ENCODE measurements around the gene HNRNPLL. TPM values are rescaled to one million over a fixed set of nuclear protein-coding genes. Genes with fewer than 3 reads are reported as not detected.
"Not testable (repeated sequence)": the region's sequence is repeated elsewhere in the genome, so short reads cannot be mapped to it uniquely, and the experiment has no call there.

Gene HNRNPLL
- total RNA-seq, 1 donor from 2014 or later: 35.6 TPM

GRCh38 chr2:38619458-38620164 is 16.9 kb upstream of the HNRNPLL start:
- no peak for DNase-seq (ENCODE audit: low read depth in 2 of 2)

- DNase-seq (ENCODE audit: low read depth in 2 of 2): no peak
These were observed 14.6 kb upstream of the HNRNPLL start for GRCh38 chr2:38617301-38617700.

- no peak for DNase-seq (ENCODE audit: low read depth in 2 of 2)
These were observed 12.5 kb upstream of the HNRNPLL start for GRCh38 chr2:38615237-38615636.

GRCh38 chr2:38613849-38614213 is 11.1 kb upstream of the HNRNPLL start:
- no peak for DNase-seq (ENCODE audit: low read depth in 2 of 2)

GRCh38 chr2:38613126-38613848 is 10.6 kb upstream of the HNRNPLL start:
- no peak for DNase-seq (ENCODE audit: low read depth in 2 of 2)

GRCh38 chr2:38610851-38611801 is 8.4 kb upstream of the HNRNPLL start:
- peak in 1 of 2 donors; percentile 34 for DNase-seq (ENCODE audit: low read depth in 2 of 2)

- DNase-seq (ENCODE audit: low read depth in 2 of 2): not testable (repeated sequence)
These were observed 6.5 kb upstream of the HNRNPLL start for GRCh38 chr2:38609246-38609645.

- no peak for DNase-seq (ENCODE audit: low read depth in 2 of 2)
These were observed 6.0 kb upstream of the HNRNPLL start for GRCh38 chr2:38608755-38609154.

- DNase-seq (ENCODE audit: low read depth in 2 of 2): no peak
These were observed 2.6 kb upstream of the HNRNPLL start for GRCh38 chr2:38605298-38605830.

- DNase-seq (ENCODE audit: low read depth in 2 of 2): peak; percentile 66 to 84
These were observed 918 bp upstream of the HNRNPLL start for GRCh38 chr2:38603402-38604290.

GRCh38 chr2:38602136-38602731 is 494 bp downstream of the HNRNPLL start:
- peak in 1 of 2 donors; percentile 33 for DNase-seq (ENCODE audit: low read depth in 2 of 2)

- DNase-seq (ENCODE audit: low read depth in 2 of 2): peak in 1 of 2 donors; percentile 35
These were observed 1.1 kb downstream of the HNRNPLL start for GRCh38 chr2:38601463-38602135.

GRCh38 chr2:38600921-38601455 is 1.7 kb downstream of the HNRNPLL start:
- DNase-seq (ENCODE audit: low read depth in 2 of 2): no peak

- DNase-seq (ENCODE audit: low read depth in 2 of 2): peak in 1 of 2 donors; percentile 16
These were observed 2.4 kb downstream of the HNRNPLL start for GRCh38 chr2:38600242-38600891.

- DNase-seq (ENCODE audit: low read depth in 2 of 2): no peak
These were observed 3.0 kb downstream of the HNRNPLL start for GRCh38 chr2:38599706-38600105.

GRCh38 chr2:38598991-38599295 is 3.8 kb downstream of the HNRNPLL start:
- DNase-seq (ENCODE audit: low read depth in 2 of 2): peak; percentile 21 to 37

GRCh38 chr2:38598200-38598990 is 4.3 kb downstream of the HNRNPLL start:
- no peak for DNase-seq (ENCODE audit: low read depth in 2 of 2)

- DNase-seq (ENCODE audit: low read depth in 2 of 2): no peak
These were observed 5.6 kb downstream of the HNRNPLL start for GRCh38 chr2:38597115-38597514.
